Mesodermal cell (in vitro differentiated cells): ENCODE results near the gene RNF144B. TPM values are rescaled to one million over a fixed set of nuclear protein-coding genes. Genes with fewer than 3 reads are reported as not detected.
A peak's percentile ranks its signal among the peaks of the same experiment; 100 is the strongest.

Experiments used
- H3K27ac ChIP-seq: 2 replicates; pipeline ENCODE4 v1.7.0; 2013; ENCODE audit warnings: mild to moderate bottlenecking, low read depth, low read length, moderate library complexity; ENCODE audit not compliant: severe bottlenecking
- H3K36me3 ChIP-seq: 2 replicates; pipeline ENCODE4 v1.7.1; 2013; ENCODE audit warnings: mild to moderate bottlenecking, low read length, moderate library complexity; ENCODE audit not compliant: control insufficient read depth, insufficient read depth
- H3K4me1 ChIP-seq: one replicate; pipeline ENCODE4 v1.7.1; 2013; ENCODE audit warnings: mild to moderate bottlenecking, low read length; ENCODE audit not compliant: insufficient read depth, control insufficient read depth, poor library complexity, severe bottlenecking
- H3K4me3 ChIP-seq: 2 replicates; pipeline ENCODE4 v1.7.0; 2013; ENCODE audit warnings: low read length, control low read depth, mild to moderate bottlenecking; ENCODE audit not compliant: insufficient read depth, poor library complexity, severe bottlenecking; ENCODE audit errors: extremely low read depth
- H3K9me3 ChIP-seq: 2 replicates; pipeline ENCODE4 v1.7.1; 2013; ENCODE audit warnings: mild to moderate bottlenecking, low read length, moderate library complexity; ENCODE audit not compliant: control insufficient read depth
- WGBS, 2 experiments: methylation state at CpG; one replicate each; pipeline ENCODE4 v1.1.5; 2013; ENCODE audit warnings: missing lambda C conversion rate in 2 of 2; ENCODE audit not compliant: insufficient coverage in 2 of 2; 5-methylcytosine and 5-hydroxymethylcytosine counted together
- polyA plus RNA-seq, 2 experiments: library from polyadenylated mRNA; stranded (reverse); fragments of 50-300 nt; gene quantifications; one replicate each; pipeline ENCODE4 v1.2.3, GENCODE V29; 2013

The RNF144B gene
- polyA plus RNA-seq (2013, experiment 1 of 2) = 0.33 TPM
- 0.71 TPM for polyA plus RNA-seq (2013, experiment 2 of 2)

GRCh38 chr6:18387061-18387721 is at the start of gene RNF144B:
RNF144B (plus strand) TSS chr6:18387350; CDS start chr6:18399535, 12,185 bp downstream.
- no peaks in the 10 kb centered on the region for H3K36me3 ChIP-seq
- H3K9me3 ChIP-seq = no peaks in the 10 kb centered on the region
- H3K4me3 ChIP-seq = peak within 1 kb of the TSS; percentile 49
- H3K27ac ChIP-seq = no peak within 1 kb of the TSS
- WGBS, 2 experiments = 2% methylated on average over 33 to 38 of the region's 40 CpGs
- H3K4me1 ChIP-seq = peaks cover 20% of the 10 kb centered on the region

GRCh38 chr6:18339599-18339998 is 47.6 kb upstream of the RNF144B start:
- no peaks in the 10 kb centered on the region for H3K4me1 ChIP-seq
- H3K9me3 ChIP-seq = no peaks in the 10 kb centered on the region
- no CpG with 5 or more reads among the region's 1 CpG for WGBS, 2 experiments
- H3K4me3 ChIP-seq = no peak overlapping the region
- no peak overlapping the region for H3K27ac ChIP-seq
- no peaks in the 10 kb centered on the region for H3K36me3 ChIP-seq

- H3K9me3 ChIP-seq = no peaks in the 10 kb centered on the region
- no peak overlapping the region for H3K27ac ChIP-seq
- no peaks in the 10 kb centered on the region for H3K36me3 ChIP-seq
- H3K4me1 ChIP-seq = no peaks in the 10 kb centered on the region
- 79 to 88% methylated on average over 6 of the region's 7 CpGs for WGBS, 2 experiments
- no peak overlapping the region for H3K4me3 ChIP-seq
These were observed 46.2 kb upstream of the RNF144B start for GRCh38 chr6:18340781-18341551.

- no peak overlapping the region for H3K27ac ChIP-seq
- H3K4me1 ChIP-seq = no peaks in the 10 kb centered on the region
- H3K4me3 ChIP-seq = no peak overlapping the region
- no peaks in the 10 kb centered on the region for H3K9me3 ChIP-seq
- 0% methylated on average over 1 of the region's 3 CpGs; no CpG with 5 or more reads in 1 of the 2 experiments for WGBS, 2 experiments
- no peaks in the 10 kb centered on the region for H3K36me3 ChIP-seq
These were observed 44.9 kb upstream of the RNF144B start for GRCh38 chr6:18342223-18342622.

GRCh38 chr6:18343741-18344140 is 43.4 kb upstream of the RNF144B start:
- H3K9me3 ChIP-seq = no peaks in the 10 kb centered on the region
- H3K36me3 ChIP-seq = no peaks in the 10 kb centered on the region
- H3K4me3 ChIP-seq = no peak overlapping the region
- H3K4me1 ChIP-seq = no peaks in the 10 kb centered on the region
- no peak overlapping the region for H3K27ac ChIP-seq
- 80 to 100% methylated on average over 1 of the region's 2 CpGs for WGBS, 2 experiments

GRCh38 chr6:18347021-18347577 is 40.1 kb upstream of the RNF144B start:
- H3K4me1 ChIP-seq = no peaks in the 10 kb centered on the region
- H3K9me3 ChIP-seq = no peaks in the 10 kb centered on the region
- H3K27ac ChIP-seq = no peak overlapping the region
- no peaks in the 10 kb centered on the region for H3K36me3 ChIP-seq
- no peak overlapping the region for H3K4me3 ChIP-seq
- 89 to 100% methylated on average over 2 of the region's 4 CpGs for WGBS, 2 experiments

GRCh38 chr6:18347866-18348265 is 39.3 kb upstream of the RNF144B start:
- no peak overlapping the region for H3K4me3 ChIP-seq
- no peaks in the 10 kb centered on the region for H3K36me3 ChIP-seq
- WGBS, 2 experiments = 0% methylated on average over 1 of the region's 2 CpGs; no CpG with 5 or more reads in 1 of the 2 experiments
- H3K9me3 ChIP-seq = no peaks in the 10 kb centered on the region
- H3K27ac ChIP-seq = no peak overlapping the region
- H3K4me1 ChIP-seq = no peaks in the 10 kb centered on the region

GRCh38 chr6:18349386-18349785 is 37.8 kb upstream of the RNF144B start:
- Histone ChIP-seq H3K4me3 (no peak overlapping the region), H3K9me3 (no peaks in the 10 kb centered on the region), H3K4me1 (no peaks in the 10 kb centered on the region), H3K36me3 (no peaks in the 10 kb centered on the region), H3K27ac (no peak overlapping the region)

GRCh38 chr6:18350271-18350670 is 36.9 kb upstream of the RNF144B start:
- Histone ChIP-seq H3K4me1 (no peaks in the 10 kb centered on the region), H3K36me3 (no peaks in the 10 kb centered on the region), H3K27ac (no peak overlapping the region), H3K4me3 (no peak overlapping the region), H3K9me3 (no peaks in the 10 kb centered on the region)
- WGBS, 2 experiments = 93 to 100% methylated on average over 2 to 3 of the region's 4 CpGs

- Histone ChIP-seq H3K36me3 (no peaks in the 10 kb centered on the region), H3K9me3 (no peaks in the 10 kb centered on the region), H3K27ac (no peak overlapping the region), H3K4me1 (no peaks in the 10 kb centered on the region), H3K4me3 (no peak overlapping the region)
- WGBS, 2 experiments = 100% methylated on average over 1 of the region's 3 CpGs; no CpG with 5 or more reads in 1 of the 2 experiments
These were observed 36.4 kb upstream of the RNF144B start for GRCh38 chr6:18350712-18351111.

GRCh38 chr6:18352001-18352400 is 35.1 kb upstream of the RNF144B start:
- no peaks in the 10 kb centered on the region for H3K4me1 ChIP-seq
- no peak overlapping the region for H3K27ac ChIP-seq
- H3K36me3 ChIP-seq = no peaks in the 10 kb centered on the region
- H3K9me3 ChIP-seq = no peaks in the 10 kb centered on the region
- H3K4me3 ChIP-seq = no peak overlapping the region
- WGBS, 2 experiments = 100% methylated on average over 1 of the region's 4 CpGs
